Measurements from ENCODE around the gene CAAP1. TPM values are rescaled to one million over a fixed set of nuclear protein-coding genes. Genes with fewer than 3 reads are reported as not detected.

Gene CAAP1
- total and polyA plus RNA-seq, 2 of the 13 experiments (the other 11 are each of a cell fraction or from before 2014, with no cell fraction given) = 10.9 to 40.2 TPM

DNA sequence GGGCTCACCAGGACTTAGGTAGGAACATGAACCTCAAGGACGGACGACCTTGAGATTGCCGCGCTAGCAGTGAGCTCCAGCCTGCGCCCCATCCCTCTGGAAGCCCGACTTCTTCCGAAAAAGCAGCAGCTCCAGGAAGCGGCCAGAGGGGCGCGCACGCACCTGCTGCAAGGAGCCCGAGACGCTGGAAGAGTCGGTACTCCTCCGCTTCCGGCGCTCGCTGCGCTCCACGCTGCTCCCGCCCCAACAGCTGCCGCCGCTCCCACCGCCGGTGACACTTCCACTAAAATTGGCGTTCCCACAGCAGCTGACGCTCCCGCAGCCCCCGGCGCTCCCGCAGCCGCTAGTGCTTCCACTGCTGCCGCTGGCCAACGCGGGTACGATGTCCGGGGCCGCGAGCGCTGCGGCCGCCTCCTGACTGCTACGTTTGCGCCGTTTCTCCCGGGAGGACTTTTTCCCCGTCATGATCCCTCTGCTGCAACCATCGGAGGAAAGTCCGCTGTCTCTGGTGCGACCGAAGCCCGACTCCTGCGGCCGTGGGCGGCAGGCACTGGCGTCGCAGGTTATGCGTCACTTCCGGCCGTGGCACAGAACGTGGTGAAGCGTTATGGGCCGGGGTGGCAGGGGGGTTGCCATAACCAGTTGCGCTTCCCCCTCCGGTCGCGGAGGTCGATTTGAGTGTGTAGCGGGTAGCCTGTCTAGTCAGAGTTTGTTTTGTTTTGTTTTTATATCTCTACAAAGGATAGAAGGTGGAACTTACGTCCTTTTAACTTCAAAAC, at the start of gene CAAP1 (continued):
- TF ChIP-seq, protein P1, sequence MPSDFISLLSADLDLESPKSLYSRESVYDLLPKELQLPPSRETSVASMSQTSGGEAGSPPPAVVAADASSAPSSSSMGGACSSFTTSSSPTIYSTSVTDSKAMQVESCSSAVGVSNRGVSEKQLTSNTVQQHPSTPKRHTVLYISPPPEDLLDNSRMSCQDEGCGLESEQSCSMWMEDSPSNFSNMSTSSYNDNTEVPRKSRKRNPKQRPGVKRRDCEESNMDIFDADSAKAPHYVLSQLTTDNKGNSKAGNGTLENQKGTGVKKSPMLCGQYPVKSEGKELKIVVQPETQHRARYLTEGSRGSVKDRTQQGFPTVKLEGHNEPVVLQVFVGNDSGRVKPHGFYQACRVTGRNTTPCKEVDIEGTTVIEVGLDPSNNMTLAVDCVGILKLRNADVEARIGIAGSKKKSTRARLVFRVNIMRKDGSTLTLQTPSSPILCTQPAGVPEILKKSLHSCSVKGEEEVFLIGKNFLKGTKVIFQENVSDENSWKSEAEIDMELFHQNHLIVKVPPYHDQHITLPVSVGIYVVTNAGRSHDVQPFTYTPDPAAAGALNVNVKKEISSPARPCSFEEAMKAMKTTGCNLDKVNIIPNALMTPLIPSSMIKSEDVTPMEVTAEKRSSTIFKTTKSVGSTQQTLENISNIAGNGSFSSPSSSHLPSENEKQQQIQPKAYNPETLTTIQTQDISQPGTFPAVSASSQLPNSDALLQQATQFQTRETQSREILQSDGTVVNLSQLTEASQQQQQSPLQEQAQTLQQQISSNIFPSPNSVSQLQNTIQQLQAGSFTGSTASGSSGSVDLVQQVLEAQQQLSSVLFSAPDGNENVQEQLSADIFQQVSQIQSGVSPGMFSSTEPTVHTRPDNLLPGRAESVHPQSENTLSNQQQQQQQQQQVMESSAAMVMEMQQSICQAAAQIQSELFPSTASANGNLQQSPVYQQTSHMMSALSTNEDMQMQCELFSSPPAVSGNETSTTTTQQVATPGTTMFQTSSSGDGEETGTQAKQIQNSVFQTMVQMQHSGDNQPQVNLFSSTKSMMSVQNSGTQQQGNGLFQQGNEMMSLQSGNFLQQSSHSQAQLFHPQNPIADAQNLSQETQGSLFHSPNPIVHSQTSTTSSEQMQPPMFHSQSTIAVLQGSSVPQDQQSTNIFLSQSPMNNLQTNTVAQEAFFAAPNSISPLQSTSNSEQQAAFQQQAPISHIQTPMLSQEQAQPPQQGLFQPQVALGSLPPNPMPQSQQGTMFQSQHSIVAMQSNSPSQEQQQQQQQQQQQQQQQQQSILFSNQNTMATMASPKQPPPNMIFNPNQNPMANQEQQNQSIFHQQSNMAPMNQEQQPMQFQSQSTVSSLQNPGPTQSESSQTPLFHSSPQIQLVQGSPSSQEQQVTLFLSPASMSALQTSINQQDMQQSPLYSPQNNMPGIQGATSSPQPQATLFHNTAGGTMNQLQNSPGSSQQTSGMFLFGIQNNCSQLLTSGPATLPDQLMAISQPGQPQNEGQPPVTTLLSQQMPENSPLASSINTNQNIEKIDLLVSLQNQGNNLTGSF (CRISPR knock-in tag; IDR thresholded peaks at IDR 0.05) = no peak
- TF ChIP-seq RORA (CRISPR knock-in tag; IDR thresholded peaks at IDR 0.05) = no peak
- peak; percentile 47 for TF ChIP-seq ZNF709 (CRISPR knock-in tag; IDR thresholded peaks at IDR 0.05)
- TF ChIP-seq EZH2 (conservative IDR thresholded peaks at IDR 0.05; ENCODE audit: low read depth, low read length) = no peak
- TF ChIP-seq STAT5B (CRISPR knock-in tag; IDR thresholded peaks at IDR 0.05) = no peak
- no peak for TF ChIP-seq ZNF484 (CRISPR knock-in tag; IDR thresholded peaks at IDR 0.05; ENCODE audit: borderline replicate concordance, low read depth)
- TF ChIP-seq ZNF713 (CRISPR knock-in tag; IDR thresholded peaks at IDR 0.05) = no peak; the same call in 1 of the 2 replicates
- TF ChIP-seq, protein P2, sequence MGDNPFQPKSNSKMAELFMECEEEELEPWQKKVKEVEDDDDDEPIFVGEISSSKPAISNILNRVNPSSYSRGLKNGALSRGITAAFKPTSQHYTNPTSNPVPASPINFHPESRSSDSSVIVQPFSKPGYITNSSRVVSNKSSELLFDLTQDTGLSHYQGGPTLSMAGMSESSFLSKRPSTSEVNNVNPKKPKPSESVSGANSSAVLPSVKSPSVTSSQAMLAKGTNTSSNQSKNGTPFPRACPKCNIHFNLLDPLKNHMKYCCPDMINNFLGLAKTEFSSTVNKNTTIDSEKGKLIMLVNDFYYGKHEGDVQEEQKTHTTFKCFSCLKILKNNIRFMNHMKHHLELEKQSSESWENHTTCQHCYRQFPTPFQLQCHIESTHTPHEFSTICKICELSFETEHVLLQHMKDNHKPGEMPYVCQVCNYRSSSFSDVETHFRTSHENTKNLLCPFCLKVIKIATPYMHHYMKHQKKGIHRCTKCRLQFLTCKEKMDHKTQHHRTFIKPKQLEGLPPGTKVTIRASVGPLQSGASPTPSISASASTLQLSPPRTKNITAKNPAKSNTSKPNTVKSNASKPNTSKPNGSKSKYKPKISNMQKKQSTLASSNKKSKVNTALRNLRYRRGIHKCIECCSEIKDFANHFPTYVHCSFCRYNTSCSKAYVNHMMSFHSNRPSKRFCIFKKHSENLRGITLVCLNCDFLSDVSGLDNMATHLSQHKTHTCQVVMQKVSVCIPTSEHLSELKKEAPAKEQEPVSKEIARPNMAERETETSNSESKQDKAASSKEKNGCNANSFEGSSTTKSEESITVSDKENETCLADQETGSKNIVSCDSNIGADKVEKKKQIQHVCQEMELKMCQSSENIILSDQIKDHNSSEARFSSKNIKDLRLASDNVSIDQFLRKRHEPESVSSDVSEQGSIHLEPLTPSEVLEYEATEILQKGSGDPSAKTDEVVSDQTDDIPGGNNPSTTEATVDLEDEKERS (CRISPR knock-in tag; IDR thresholded peaks at IDR 0.05) = peak; percentile 81
- no peak for TF ChIP-seq SMARCE1 (IDR thresholded peaks at IDR 0.05; ENCODE audit: borderline replicate concordance)
- TF ChIP-seq ZNF337 (CRISPR knock-in tag; IDR thresholded peaks at IDR 0.05; ENCODE audit: borderline replicate concordance, low read depth) = 0 out of 2 replicates have a peak, but pooled peaks have one; percentile 74
- TF ChIP-seq PAX8 (CRISPR knock-in tag; IDR thresholded peaks at IDR 0.05; ENCODE audit: borderline replicate concordance) = no peak
- peak; percentile 68; the same call in 1 of the 2 replicates for TF ChIP-seq RBAK (CRISPR knock-in tag; IDR thresholded peaks at IDR 0.05)
- no peak for TF ChIP-seq ATM (IDR thresholded peaks at IDR 0.05; ENCODE audit: borderline replicate concordance)
- TF ChIP-seq, protein P3, sequence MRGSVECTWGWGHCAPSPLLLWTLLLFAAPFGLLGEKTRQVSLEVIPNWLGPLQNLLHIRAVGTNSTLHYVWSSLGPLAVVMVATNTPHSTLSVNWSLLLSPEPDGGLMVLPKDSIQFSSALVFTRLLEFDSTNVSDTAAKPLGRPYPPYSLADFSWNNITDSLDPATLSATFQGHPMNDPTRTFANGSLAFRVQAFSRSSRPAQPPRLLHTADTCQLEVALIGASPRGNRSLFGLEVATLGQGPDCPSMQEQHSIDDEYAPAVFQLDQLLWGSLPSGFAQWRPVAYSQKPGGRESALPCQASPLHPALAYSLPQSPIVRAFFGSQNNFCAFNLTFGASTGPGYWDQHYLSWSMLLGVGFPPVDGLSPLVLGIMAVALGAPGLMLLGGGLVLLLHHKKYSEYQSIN (CRISPR knock-in tag; IDR thresholded peaks at IDR 0.05; ENCODE audit: borderline replicate concordance) = no peak
- no peak for TF ChIP-seq NCOA5 (CRISPR knock-in tag; IDR thresholded peaks at IDR 0.05)
- TF ChIP-seq AGO1 (IDR thresholded peaks at IDR 0.05; ENCODE audit: low read depth, low read length, poor library complexity, severe bottlenecking) = no peak
- no peak for TF ChIP-seq ZMYM2 (CRISPR knock-in tag; IDR thresholded peaks at IDR 0.05)
- TF ChIP-seq DNMT3B (CRISPR knock-in tag; conservative IDR thresholded peaks at IDR 0.05) = 0 out of 2 replicates have a peak, but pooled peaks have one; percentile 4
- TF ChIP-seq CC2D1A (CRISPR knock-in tag; IDR thresholded peaks at IDR 0.05) = 0 out of 2 replicates have a peak, but pooled peaks have one; percentile 38
- no peak for TF ChIP-seq ZNF720 (CRISPR knock-in tag; IDR thresholded peaks at IDR 0.05)
- TF ChIP-seq ARHGAP35 (CRISPR knock-in tag; IDR thresholded peaks at IDR 0.05; ENCODE audit: borderline replicate concordance) = peak; percentile 91; the same call in 1 of the 2 replicates
